Measurements from ENCODE around the gene ABCA1.
"Not testable (repeated sequence)": the region's sequence is repeated elsewhere in the genome, so short reads cannot be mapped to it uniquely, and the experiment has no call there.

The ABCA1 gene, protein sequence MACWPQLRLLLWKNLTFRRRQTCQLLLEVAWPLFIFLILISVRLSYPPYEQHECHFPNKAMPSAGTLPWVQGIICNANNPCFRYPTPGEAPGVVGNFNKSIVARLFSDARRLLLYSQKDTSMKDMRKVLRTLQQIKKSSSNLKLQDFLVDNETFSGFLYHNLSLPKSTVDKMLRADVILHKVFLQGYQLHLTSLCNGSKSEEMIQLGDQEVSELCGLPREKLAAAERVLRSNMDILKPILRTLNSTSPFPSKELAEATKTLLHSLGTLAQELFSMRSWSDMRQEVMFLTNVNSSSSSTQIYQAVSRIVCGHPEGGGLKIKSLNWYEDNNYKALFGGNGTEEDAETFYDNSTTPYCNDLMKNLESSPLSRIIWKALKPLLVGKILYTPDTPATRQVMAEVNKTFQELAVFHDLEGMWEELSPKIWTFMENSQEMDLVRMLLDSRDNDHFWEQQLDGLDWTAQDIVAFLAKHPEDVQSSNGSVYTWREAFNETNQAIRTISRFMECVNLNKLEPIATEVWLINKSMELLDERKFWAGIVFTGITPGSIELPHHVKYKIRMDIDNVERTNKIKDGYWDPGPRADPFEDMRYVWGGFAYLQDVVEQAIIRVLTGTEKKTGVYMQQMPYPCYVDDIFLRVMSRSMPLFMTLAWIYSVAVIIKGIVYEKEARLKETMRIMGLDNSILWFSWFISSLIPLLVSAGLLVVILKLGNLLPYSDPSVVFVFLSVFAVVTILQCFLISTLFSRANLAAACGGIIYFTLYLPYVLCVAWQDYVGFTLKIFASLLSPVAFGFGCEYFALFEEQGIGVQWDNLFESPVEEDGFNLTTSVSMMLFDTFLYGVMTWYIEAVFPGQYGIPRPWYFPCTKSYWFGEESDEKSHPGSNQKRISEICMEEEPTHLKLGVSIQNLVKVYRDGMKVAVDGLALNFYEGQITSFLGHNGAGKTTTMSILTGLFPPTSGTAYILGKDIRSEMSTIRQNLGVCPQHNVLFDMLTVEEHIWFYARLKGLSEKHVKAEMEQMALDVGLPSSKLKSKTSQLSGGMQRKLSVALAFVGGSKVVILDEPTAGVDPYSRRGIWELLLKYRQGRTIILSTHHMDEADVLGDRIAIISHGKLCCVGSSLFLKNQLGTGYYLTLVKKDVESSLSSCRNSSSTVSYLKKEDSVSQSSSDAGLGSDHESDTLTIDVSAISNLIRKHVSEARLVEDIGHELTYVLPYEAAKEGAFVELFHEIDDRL (N-terminal part only)

DNA sequence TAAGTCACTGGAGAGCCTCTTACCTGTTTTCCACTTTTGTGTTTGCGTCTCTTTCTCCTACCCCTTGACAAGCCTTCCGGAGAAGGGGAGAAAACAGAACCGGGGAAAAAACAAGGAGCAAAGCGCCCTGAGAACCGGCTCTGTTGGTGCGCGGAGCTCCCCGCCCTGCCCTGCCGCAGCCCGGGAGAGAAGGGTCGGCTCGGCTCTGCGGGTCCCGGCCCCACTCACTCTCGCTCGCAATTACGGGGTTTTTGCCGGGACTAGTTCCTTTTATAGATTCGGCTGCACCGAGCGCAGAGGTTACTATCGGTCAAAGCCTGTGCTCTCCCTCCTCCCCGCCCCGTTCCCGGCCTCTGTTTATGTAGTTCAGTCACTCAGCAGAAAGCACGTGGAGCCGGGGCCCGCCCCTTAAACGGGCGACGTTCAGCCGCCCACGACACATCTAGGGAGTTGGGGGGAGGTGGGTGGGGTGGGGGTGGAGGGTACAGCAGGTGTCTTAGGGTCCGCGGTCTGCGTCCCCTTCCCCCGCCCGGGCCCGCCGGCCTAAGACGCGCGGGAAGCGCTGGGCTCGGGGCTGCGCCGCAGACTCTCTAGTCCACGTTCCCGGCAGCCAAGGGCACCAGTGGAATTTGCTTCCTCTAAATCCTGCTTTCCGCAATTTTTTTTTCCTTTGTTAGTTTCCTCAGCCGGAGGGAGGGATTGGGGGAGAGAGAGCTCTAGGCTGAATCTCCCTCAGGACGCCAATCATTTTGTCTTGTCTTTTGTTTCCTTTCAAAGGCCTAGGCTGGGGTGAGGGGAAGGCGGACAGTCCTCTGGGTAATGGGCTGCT lies at the start of gene ABCA1:
ABCA1 (minus strand) TSS at position 244 of the 829 bp plus-strand sequence. CDS start 24,476 bp downstream, outside the sequence.
- H3K4me1 ChIP-seq (ENCODE audit: control insufficient read depth, insufficient read depth, low read length), result peaks cover 3% of the 10 kb centered on the region
- no peaks in the 10 kb centered on the region for H3K27me3 ChIP-seq (ENCODE audit: control insufficient read depth in 1 of 2, insufficient read depth in 2 of 2, low read length in 2 of 2)
- H3K9ac ChIP-seq (ENCODE audit: low read length in 2 of 2), result peak within 1 kb of the TSS; percentile 95 to 96
- H3K4me3 ChIP-seq (ENCODE audit: low read length in 2 of 2), result peak within 1 kb of the TSS; percentile 99 to 100
- H3K9me3 ChIP-seq (ENCODE audit: control insufficient read depth in 2 of 2, low read length in 2 of 2), result no peaks in the 10 kb centered on the region
- H3K27ac ChIP-seq (ENCODE audit: low read length), result peak within 1 kb of the TSS; percentile 90
- H3K36me3 ChIP-seq (ENCODE audit: control insufficient read depth in 2 of 2, insufficient read depth in 2 of 2, low read length in 2 of 2), result peaks cover 0 to 2% of the 10 kb centered on the region in 2 donors

GRCh38 chr9:104977580-104977979 lies 49.6 kb upstream of the ABCA1 start:
- no peaks in the 10 kb centered on the region for H3K4me1 ChIP-seq (ENCODE audit: control insufficient read depth, insufficient read depth, low read length)
- no peak overlapping the region for H3K27ac ChIP-seq (ENCODE audit: low read length)
- H3K9ac ChIP-seq (ENCODE audit: low read length in 2 of 2), result no peak overlapping the region
- H3K9me3 ChIP-seq (ENCODE audit: control insufficient read depth in 2 of 2, low read length in 2 of 2), result no peaks in the 10 kb centered on the region
- no peaks in the 10 kb centered on the region for H3K27me3 ChIP-seq (ENCODE audit: control insufficient read depth in 1 of 2, insufficient read depth in 2 of 2, low read length in 2 of 2)
- H3K36me3 ChIP-seq (ENCODE audit: control insufficient read depth in 2 of 2, insufficient read depth in 2 of 2, low read length in 2 of 2), result no peaks in the 10 kb centered on the region
- no peak overlapping the region for H3K4me3 ChIP-seq (ENCODE audit: low read length in 2 of 2)

DNA sequence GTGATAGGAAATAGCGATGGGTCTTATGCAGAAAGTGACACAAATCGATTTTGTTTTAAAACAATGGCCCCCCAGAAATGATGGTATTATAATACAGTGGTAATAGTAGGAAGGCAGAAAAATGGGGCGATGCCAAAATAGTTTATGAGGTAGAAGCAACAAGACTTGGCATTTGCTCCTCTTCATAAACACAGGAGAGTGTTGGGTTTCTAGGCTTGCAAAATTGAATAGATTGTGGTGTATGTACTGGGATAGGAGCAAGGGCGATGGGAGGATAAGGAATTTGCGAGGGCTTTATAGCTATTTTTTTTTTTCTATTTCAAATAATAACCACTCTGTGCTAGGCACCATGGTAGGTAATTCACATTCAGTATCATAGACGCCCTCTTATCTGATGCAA lies 49.2 kb upstream of the ABCA1 start:
- no peaks in the 10 kb centered on the region for H3K36me3 ChIP-seq (ENCODE audit: control insufficient read depth in 2 of 2, insufficient read depth in 2 of 2, low read length in 2 of 2)
- H3K4me1 ChIP-seq (ENCODE audit: control insufficient read depth, insufficient read depth, low read length), result no peaks in the 10 kb centered on the region
- no peaks in the 10 kb centered on the region for H3K27me3 ChIP-seq (ENCODE audit: control insufficient read depth in 1 of 2, insufficient read depth in 2 of 2, low read length in 2 of 2)
- H3K4me3 ChIP-seq (ENCODE audit: low read length in 2 of 2), result no peak overlapping the region
- H3K9ac ChIP-seq (ENCODE audit: low read length in 2 of 2), result no peak overlapping the region
- no peak overlapping the region for H3K27ac ChIP-seq (ENCODE audit: low read length)
- H3K9me3 ChIP-seq (ENCODE audit: control insufficient read depth in 2 of 2, low read length in 2 of 2), result no peaks in the 10 kb centered on the region

GRCh38 chr9:104975966-104976595 lies 48.1 kb upstream of the ABCA1 start:
- H3K27me3 ChIP-seq (ENCODE audit: control insufficient read depth in 1 of 2, insufficient read depth in 2 of 2, low read length in 2 of 2); H3K36me3 ChIP-seq (ENCODE audit: control insufficient read depth in 2 of 2, insufficient read depth in 2 of 2, low read length in 2 of 2); H3K4me3 ChIP-seq (ENCODE audit: low read length in 2 of 2); H3K27ac ChIP-seq (ENCODE audit: low read length); H3K4me1 ChIP-seq (ENCODE audit: control insufficient read depth, insufficient read depth, low read length); H3K9ac ChIP-seq (ENCODE audit: low read length in 2 of 2); H3K9me3 ChIP-seq (ENCODE audit: control insufficient read depth in 2 of 2, low read length in 2 of 2): not testable (repeated sequence)

DNA sequence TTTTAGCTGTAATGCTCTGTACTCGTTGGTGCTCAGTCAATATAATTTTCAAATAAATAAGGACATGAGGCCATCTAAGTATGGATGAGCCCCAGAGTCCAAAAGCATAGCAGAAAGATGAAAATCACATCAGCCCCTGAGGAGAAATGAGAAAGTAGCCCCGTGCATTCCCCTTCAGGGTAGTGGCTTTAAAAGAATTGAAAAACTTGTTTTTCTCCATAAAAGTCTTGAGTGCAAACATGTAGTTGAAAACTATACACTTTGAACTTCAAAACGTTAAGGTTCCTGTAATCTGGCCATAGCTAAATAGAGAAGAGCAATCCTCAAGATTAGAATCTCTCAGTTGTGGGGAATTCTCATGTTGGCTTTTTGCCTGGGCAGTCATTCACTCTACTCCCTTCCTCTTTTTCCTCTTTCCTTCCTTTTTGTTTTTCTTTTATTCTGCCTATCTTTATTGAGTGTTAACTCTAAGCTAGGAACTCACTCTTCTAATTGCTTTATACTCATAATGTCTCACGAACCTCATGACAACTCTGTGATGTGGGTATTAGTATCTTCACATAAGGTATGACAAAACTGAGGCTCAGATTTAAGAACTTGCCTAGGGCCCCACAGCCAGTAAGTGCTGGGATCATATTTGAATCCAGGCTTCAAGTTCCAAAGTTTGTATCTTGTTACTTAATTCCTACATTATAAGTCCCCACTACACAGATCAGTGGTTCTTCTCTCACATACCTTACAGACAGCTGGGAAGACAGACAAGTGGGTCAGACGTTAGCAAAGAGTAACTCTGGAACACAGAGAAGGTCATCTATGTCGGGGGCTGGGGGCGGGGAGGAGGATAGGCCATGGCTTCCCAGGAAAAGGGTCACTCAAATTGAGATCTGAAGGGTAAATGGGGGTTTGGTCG lies 46.4 kb upstream of the ABCA1 start:
- Histone ChIP-seq H3K27ac (ENCODE audit: low read length) (no peak overlapping the region), H3K9me3 (ENCODE audit: control insufficient read depth in 2 of 2, low read length in 2 of 2) (no peaks in the 10 kb centered on the region), H3K4me1 (ENCODE audit: control insufficient read depth, insufficient read depth, low read length) (peaks cover 4% of the 10 kb centered on the region), H3K4me3 (ENCODE audit: low read length in 2 of 2) (no peak overlapping the region), H3K9ac (ENCODE audit: low read length in 2 of 2) (no peak overlapping the region), H3K27me3 (ENCODE audit: control insufficient read depth in 1 of 2, insufficient read depth in 2 of 2, low read length in 2 of 2) (no peaks in the 10 kb centered on the region), H3K36me3 (ENCODE audit: control insufficient read depth in 2 of 2, insufficient read depth in 2 of 2, low read length in 2 of 2) (no peaks in the 10 kb centered on the region)

- Histone ChIP-seq H3K27ac (ENCODE audit: low read length) (no peak overlapping the region), H3K36me3 (ENCODE audit: control insufficient read depth in 2 of 2, insufficient read depth in 2 of 2, low read length in 2 of 2) (no peaks in the 10 kb centered on the region), H3K4me1 (ENCODE audit: control insufficient read depth, insufficient read depth, low read length) (peaks cover 16% of the 10 kb centered on the region), H3K9ac (ENCODE audit: low read length in 2 of 2) (no peak overlapping the region), H3K4me3 (ENCODE audit: low read length in 2 of 2) (no peak overlapping the region), H3K9me3 (ENCODE audit: control insufficient read depth in 2 of 2, low read length in 2 of 2) (no peaks in the 10 kb centered on the region), H3K27me3 (ENCODE audit: control insufficient read depth in 1 of 2, insufficient read depth in 2 of 2, low read length in 2 of 2) (no peaks in the 10 kb centered on the region)
Measured at GRCh38 chr9:104972242-104972866, 44.4 kb upstream of the ABCA1 start.

- no peak overlapping the region for H3K9ac ChIP-seq (ENCODE audit: low read length in 2 of 2)
- no peaks in the 10 kb centered on the region for H3K27me3 ChIP-seq (ENCODE audit: control insufficient read depth in 1 of 2, insufficient read depth in 2 of 2, low read length in 2 of 2)
- H3K4me1 ChIP-seq (ENCODE audit: control insufficient read depth, insufficient read depth, low read length), result peaks cover 16% of the 10 kb centered on the region
- H3K9me3 ChIP-seq (ENCODE audit: control insufficient read depth in 2 of 2, low read length in 2 of 2), result no peaks in the 10 kb centered on the region
- no peaks in the 10 kb centered on the region for H3K36me3 ChIP-seq (ENCODE audit: control insufficient read depth in 2 of 2, insufficient read depth in 2 of 2, low read length in 2 of 2)
- no peak overlapping the region for H3K27ac ChIP-seq (ENCODE audit: low read length)
- H3K4me3 ChIP-seq (ENCODE audit: low read length in 2 of 2), result no peak overlapping the region
Measured at GRCh38 chr9:104971511-104971910, 43.6 kb upstream of the ABCA1 start.

- H3K9ac ChIP-seq (ENCODE audit: low read length in 2 of 2), result no peak overlapping the region
- H3K4me3 ChIP-seq (ENCODE audit: low read length in 2 of 2), result no peak overlapping the region
- H3K36me3 ChIP-seq (ENCODE audit: control insufficient read depth in 2 of 2, insufficient read depth in 2 of 2, low read length in 2 of 2), result no peaks in the 10 kb centered on the region
- H3K4me1 ChIP-seq (ENCODE audit: control insufficient read depth, insufficient read depth, low read length), result peaks cover 16% of the 10 kb centered on the region
- no peaks in the 10 kb centered on the region for H3K9me3 ChIP-seq (ENCODE audit: control insufficient read depth in 2 of 2, low read length in 2 of 2)
- no peaks in the 10 kb centered on the region for H3K27me3 ChIP-seq (ENCODE audit: control insufficient read depth in 1 of 2, insufficient read depth in 2 of 2, low read length in 2 of 2)
- no peak overlapping the region for H3K27ac ChIP-seq (ENCODE audit: low read length)
Measured at GRCh38 chr9:104970271-104970987, 42.5 kb upstream of the ABCA1 start.
